Natural killer cell (primary cell): ENCODE measurements around the gene ATP6V0B. TPM values are rescaled to one million over a fixed set of nuclear protein-coding genes. Genes with fewer than 3 reads are reported as not detected.

ENCODE experiments used
- ATAC-seq, 3 donors: fragments of 150-1000 bp in 2 of 3; fragments of 200-7000 bp in 1 of 3; cut with Tn5 transposase; 1 replicate in 1 of 3; 2 replicates in 2 of 3; pipeline ENCODE4 v1.10.0; 2021; ENCODE audit warnings: mild to moderate bottlenecking in 2 of 3, moderate library complexity in 2 of 3
- DNase-seq, 2 donors: peaks; one replicate each; pipeline versions ENCODE4 v3.0.0 to v3.0.0-alpha.2; 2013 to 2021; ENCODE audit warnings: mixed read lengths in 1 of 2
- H3K27ac ChIP-seq: one replicate; pipeline ENCODE4 v1.5.1; 2013; ENCODE audit warnings: mild to moderate bottlenecking, low read length
- H3K27me3 ChIP-seq: one replicate; pipeline ENCODE4 v1.6.1; 2013; ENCODE audit warnings: low read length; ENCODE audit not compliant: control insufficient read depth, insufficient read depth
- H3K36me3 ChIP-seq: one replicate; pipeline ENCODE4 v1.6.1; 2013; ENCODE audit warnings: low read length; ENCODE audit not compliant: control insufficient read depth, insufficient read depth
- H3K4me1 ChIP-seq: one replicate; pipeline ENCODE4 v1.6.1; 2013; ENCODE audit warnings: low read length; ENCODE audit not compliant: control insufficient read depth, insufficient read depth
- H3K4me3 ChIP-seq: one replicate; pipeline ENCODE4 v1.5.1; 2013; ENCODE audit warnings: low read length
- H3K9me3 ChIP-seq: one replicate; pipeline ENCODE4 v1.6.1; 2013; ENCODE audit warnings: low read length; ENCODE audit not compliant: control insufficient read depth, insufficient read depth
- H3K27ac Mint-ChIP-seq, 2 donors: one replicate each; pipeline ENCODE4 v1.8.0; 2022; ENCODE audit warnings: mild to moderate bottlenecking in 2 of 2, mixed read lengths in 2 of 2, moderate library complexity in 1 of 2
- H3K27me3 Mint-ChIP-seq, 2 donors: one replicate each; pipeline ENCODE4 v1.8.0; 2022; ENCODE audit warnings: low read depth in 2 of 2, mixed read lengths in 2 of 2
- H3K36me3 Mint-ChIP-seq: one replicate; pipeline ENCODE4 v1.8.0; 2022; ENCODE audit warnings: mixed read lengths
- H3K4me1 Mint-ChIP-seq, 2 donors: one replicate each; pipeline ENCODE4 v1.8.0; 2022; ENCODE audit warnings: mixed read lengths in 2 of 2
- H3K4me3 Mint-ChIP-seq: one replicate; pipeline ENCODE4 v1.8.0; 2022; ENCODE audit warnings: mild to moderate bottlenecking, moderate library complexity, mixed read lengths
- H3K9me3 Mint-ChIP-seq, 2 donors: one replicate each; pipeline ENCODE4 v1.8.0; 2022; ENCODE audit warnings: mixed read lengths in 2 of 2
- CTCF ChIP-seq: fragments of 200-600 bp; IDR thresholded peaks from one replicate; pipeline ENCODE4 v1.8.0; 2022; ENCODE audit warnings: antibody characterized with exemption
- WGBS: methylation state at CpG from one replicate; pipeline ENCODE4 v1.1.7; 2013; ENCODE audit warnings: missing lambda C conversion rate; ENCODE audit not compliant: insufficient coverage; 5-methylcytosine and 5-hydroxymethylcytosine counted together
- intact Hi-C: fragments of 100-400 bp; cut with micrococcal nuclease; formaldehyde crosslinking; loops from one replicate; pipeline ENCODE4 v1.14.2; 2022
- total RNA-seq, 4 donors: library from RNA; stranded (reverse); fragments of 120-200 nt in 1 of 4; gene quantifications; one replicate each; pipeline versions ENCODE4 v1.2.3 to v1.2.4, GENCODE V29; 2013 to 2022

ATP6V0B gene
- total RNA-seq, 3 donors from 2014 or later (not counting 1 experiment from before 2014, with no cell fraction given): 76.3 to 115 (median 113) TPM

- 92% methylated on average over 14 of the region's 14 CpGs for WGBS
- H3K27me3 ChIP-seq: no peaks in the 10 kb centered on the region
- peaks cover 8% of the 10 kb centered on the region for H3K4me1 ChIP-seq
- H3K36me3 Mint-ChIP-seq: no peaks in the 10 kb centered on the region
- no peaks in the 10 kb centered on the region for H3K36me3 ChIP-seq
- H3K4me3 Mint-ChIP-seq: no peak overlapping the region
- no peaks in the 10 kb centered on the region for H3K9me3 Mint-ChIP-seq
- no peaks in the 10 kb centered on the region for H3K27me3 Mint-ChIP-seq
- H3K9me3 ChIP-seq: no peaks in the 10 kb centered on the region
- H3K27ac ChIP-seq: no peak overlapping the region
- H3K4me3 ChIP-seq: no peak overlapping the region
- H3K27ac Mint-ChIP-seq: no peak overlapping the region
- DNase-seq: no peak
- ATAC-seq: no peak
- TF ChIP-seq CTCF: no peak
- intact Hi-C loops: no loop called here
- H3K4me1 Mint-ChIP-seq: peaks cover 2 to 5% of the 10 kb centered on the region in 2 donors
These were observed 49.5 kb downstream of the ATP6V0B start for GRCh38 chr1:44024031-44024902.

- no peak overlapping the region for H3K27ac Mint-ChIP-seq
- peaks cover 14% of the 10 kb centered on the region for H3K4me1 ChIP-seq
These were observed 50.3 kb downstream of the ATP6V0B start for GRCh38 chr1:44024903-44025525.

GRCh38 chr1:44025816-44026215 is 51.1 kb downstream of the ATP6V0B start:
- WGBS: 84% methylated on average over 3 of the region's 3 CpGs

More at GRCh38 chr1:44024903-44025525, 50.3 kb downstream of the ATP6V0B start:
- Histone ChIP-seq H3K4me3 (no peak overlapping the region), H3K9me3 (no peaks in the 10 kb centered on the region), H3K27ac (no peak overlapping the region), H3K27me3 (no peaks in the 10 kb centered on the region), H3K36me3 (no peaks in the 10 kb centered on the region)
- Mint-ChIP-seq H3K9me3 (no peaks in the 10 kb centered on the region), H3K27me3 (no peaks in the 10 kb centered on the region), H3K4me3 (no peak overlapping the region), H3K36me3 (no peaks in the 10 kb centered on the region), H3K4me1 (peaks cover 9 to 13% of the 10 kb centered on the region in 2 donors)
- TF ChIP-seq CTCF: no peak
- no peak for DNase-seq
- 84% methylated on average over 13 of the region's 13 CpGs for WGBS
- ATAC-seq: no peak
- intact Hi-C loops: no loop called here

More at GRCh38 chr1:44025816-44026215, 51.1 kb downstream of the ATP6V0B start:
- DNase-seq (no peak), ATAC-seq (no peak)
- Mint-ChIP-seq H3K4me3 (no peak overlapping the region), H3K27me3 (no peaks in the 10 kb centered on the region), H3K27ac (no peak overlapping the region), H3K9me3 (no peaks in the 10 kb centered on the region), H3K4me1 (peaks cover 11 to 13% of the 10 kb centered on the region in 2 donors), H3K36me3 (no peaks in the 10 kb centered on the region)
- TF ChIP-seq CTCF: no peak
- peaks cover 14% of the 10 kb centered on the region for H3K4me1 ChIP-seq
- no peaks in the 10 kb centered on the region for H3K27me3 ChIP-seq
- intact Hi-C loops: no loop called here
- no peaks in the 10 kb centered on the region for H3K9me3 ChIP-seq
- no peaks in the 10 kb centered on the region for H3K36me3 ChIP-seq
- H3K27ac ChIP-seq: no peak overlapping the region
- H3K4me3 ChIP-seq: no peak overlapping the region
